GM19351 (cell line): ENCODE data around the gene TMEM215.

Experiments used
- ATAC-seq: cut with Tn5 transposase; IDR thresholded peaks from one replicate; pipeline ENCODE4 v1.9.1; 2021; ENCODE audit warnings: mild to moderate bottlenecking, moderate library complexity; ENCODE audit not compliant: unreplicated experiment

Gene TMEM215

GRCh38 chr9:32832346-32832745 lies 49.0 kb downstream of the TMEM215 start:
- no peak for ATAC-seq
